HEK293 (cell line): ENCODE results near the gene ARHGEF40.
A peak's percentile ranks its signal among the peaks of the same experiment; 100 is the strongest.

Source experiments
- CTCF ChIA-PET: fragments of 350-600 bp; formaldehyde crosslinking; extraction: SDS; loops from one replicate; lab custom pipeline; 2021; ENCODE audit warnings: antibody characterized with exemption; lab: Yijun Ruan, JAX
- POLR2A ChIA-PET: fragments of 300-600 bp; formaldehyde crosslinking; extraction: SDS; loops from one replicate; lab custom pipeline; 2020; ENCODE audit warnings: antibody characterized with exemption, inconsistent platforms; lab: Yijun Ruan, JAX
- H3K27ac ChIP-seq: fragments of 200-500 bp; sonication (Bioruptor generic); 2 replicates; pipeline ENCODE4 v1.5.1; 2014; ENCODE audit warnings: low read depth, low read length, control low read depth, inconsistent platforms; ENCODE audit errors: extremely low read depth
- H3K36me3 ChIP-seq, 2 experiments: fragments of 200-500 bp in 1 of 2; sonication (Bioruptor generic) in 1 of 2; 1 replicate in 1 of 2; 2 replicates in 1 of 2; pipeline ENCODE4 v1.5.1; 2014 to 2017; ENCODE audit warnings: inconsistent platforms in 2 of 2, low read length in 2 of 2; ENCODE audit not compliant: control insufficient read depth in 2 of 2, insufficient read depth in 1 of 2
- H3K4me1 ChIP-seq: fragments of 200-500 bp; sonication (Bioruptor generic); 2 replicates; pipeline ENCODE4 v1.5.1; 2014; ENCODE audit warnings: mild to moderate bottlenecking, low read length, inconsistent platforms; ENCODE audit not compliant: control insufficient read depth, insufficient read depth
- H3K4me3 ChIP-seq: 2 replicates; pipeline ENCODE4 v1.5.1; 2011; ENCODE audit warnings: low read depth, mild to moderate bottlenecking, control low read depth, low read length, moderate library complexity
- H3K9me3 ChIP-seq: fragments of 200-500 bp; sonication (Bioruptor generic); 2 replicates; pipeline ENCODE4 v1.5.1; 2014; ENCODE audit warnings: low read depth, low read length, inconsistent platforms; ENCODE audit not compliant: control insufficient read depth, insufficient read depth
- BCL6B ChIP-seq: fragments of 450-650 bp; formaldehyde crosslinking; IDR thresholded peaks from 2 replicates; pipeline ENCODE4 v1.5.1; 2017; ENCODE audit warnings: missing biosample characterization, missing genetic modification characterization
- EGR2 ChIP-seq: fragments of 450-650 bp; formaldehyde crosslinking; IDR thresholded peaks from 2 replicates; pipeline ENCODE4 v1.5.1; 2016; ENCODE audit warnings: low read depth, missing biosample characterization, missing genetic modification characterization
- INSM2 ChIP-seq: fragments of 450-650 bp; formaldehyde crosslinking; IDR thresholded peaks from 2 replicates; pipeline ENCODE4 v1.5.1; 2016; ENCODE audit warnings: missing biosample characterization, missing genetic modification characterization
- KLF1 ChIP-seq: fragments of 450-650 bp; formaldehyde crosslinking; IDR thresholded peaks from 2 replicates; pipeline ENCODE4 v1.5.1; 2016; ENCODE audit warnings: missing biosample characterization, missing genetic modification characterization
- KLF16 ChIP-seq: fragments of 450-650 bp; formaldehyde crosslinking; IDR thresholded peaks from 2 replicates; pipeline ENCODE4 v1.5.1; 2017; ENCODE audit warnings: missing biosample characterization, missing genetic modification characterization
- OVOL3 ChIP-seq: fragments of 450-650 bp; formaldehyde crosslinking; IDR thresholded peaks from 2 replicates; pipeline ENCODE4 v1.5.1; 2016; ENCODE audit warnings: missing biosample characterization, missing genetic modification characterization
- REPIN1 ChIP-seq: fragments of 450-650 bp; formaldehyde crosslinking; IDR thresholded peaks from 2 replicates; pipeline ENCODE4 v1.5.1; 2017; ENCODE audit warnings: missing biosample characterization, missing genetic modification characterization, low read depth
- SP3 ChIP-seq: fragments of 450-650 bp; formaldehyde crosslinking; IDR thresholded peaks from 2 replicates; pipeline ENCODE4 v1.5.1; 2016; ENCODE audit warnings: missing biosample characterization, missing genetic modification characterization
- TCF7L2 ChIP-seq: IDR thresholded peaks from 2 replicates; pipeline ENCODE4 v1.6.1; 2011; ENCODE audit warnings: low read depth, mild to moderate bottlenecking, inconsistent platforms, low read length, moderate library complexity, borderline replicate concordance
- ZBTB48 ChIP-seq: fragments of 450-650 bp; formaldehyde crosslinking; IDR thresholded peaks from 2 replicates; pipeline ENCODE4 v1.5.1; 2016; ENCODE audit warnings: missing biosample characterization, missing genetic modification characterization
- ZFHX2 ChIP-seq: fragments of 450-650 bp; formaldehyde crosslinking; conservative IDR thresholded peaks from 2 replicates; pipeline ENCODE4 v1.5.1; 2016; ENCODE audit warnings: missing biosample characterization, missing genetic modification characterization
- ZNF148 ChIP-seq: fragments of 450-650 bp; formaldehyde crosslinking; IDR thresholded peaks from 2 replicates; pipeline ENCODE4 v1.5.0; 2017; ENCODE audit warnings: missing biosample characterization, missing genetic modification characterization, borderline replicate concordance
- ZNF169 ChIP-seq: fragments of 450-650 bp; formaldehyde crosslinking; IDR thresholded peaks from 2 replicates; pipeline ENCODE4 v1.5.1; 2016; ENCODE audit warnings: missing biosample characterization, missing genetic modification characterization
- ZNF221 ChIP-seq: fragments of 450-650 bp; formaldehyde crosslinking; IDR thresholded peaks from 2 replicates; pipeline ENCODE4 v1.5.1; 2017; ENCODE audit warnings: missing biosample characterization, missing genetic modification characterization, borderline replicate concordance
- ZNF335 ChIP-seq: fragments of 450-650 bp; formaldehyde crosslinking; conservative IDR thresholded peaks from 2 replicates; pipeline ENCODE4 v1.5.1; 2016; ENCODE audit warnings: missing biosample characterization, missing genetic modification characterization
- ZNF530 ChIP-seq: fragments of 450-650 bp; formaldehyde crosslinking; IDR thresholded peaks from 2 replicates; pipeline ENCODE4 v1.5.1; 2016; ENCODE audit warnings: low read depth, missing biosample characterization, missing genetic modification characterization
- ZNF544 ChIP-seq: fragments of 450-650 bp; formaldehyde crosslinking; IDR thresholded peaks from 2 replicates; pipeline ENCODE4 v1.5.0; 2017; ENCODE audit warnings: missing biosample characterization, missing genetic modification characterization
- ZNF548 ChIP-seq: fragments of 450-650 bp; formaldehyde crosslinking; IDR thresholded peaks from 2 replicates; pipeline ENCODE4 v1.5.1; 2016; ENCODE audit warnings: missing biosample characterization, missing genetic modification characterization
- ZNF560 ChIP-seq: fragments of 450-650 bp; formaldehyde crosslinking; IDR thresholded peaks from 2 replicates; pipeline ENCODE4 v1.5.1; 2017; ENCODE audit warnings: missing biosample characterization, missing genetic modification characterization, borderline replicate concordance
- ZNF600 ChIP-seq: fragments of 450-650 bp; formaldehyde crosslinking; IDR thresholded peaks from 2 replicates; pipeline ENCODE4 v1.5.1; 2016; ENCODE audit warnings: missing biosample characterization, missing genetic modification characterization
- ZNF660 ChIP-seq: fragments of 450-650 bp; IDR thresholded peaks from 2 replicates; pipeline ENCODE4 v1.5.1; 2018; ENCODE audit warnings: missing biosample characterization, mild to moderate bottlenecking, missing genetic modification characterization
- ZNF677 ChIP-seq: fragments of 450-650 bp; IDR thresholded peaks from 2 replicates; pipeline ENCODE4 v1.5.0; 2018; ENCODE audit warnings: missing biosample characterization, mild to moderate bottlenecking, missing genetic modification characterization, moderate library complexity
- ZNF776 ChIP-seq: fragments of 450-650 bp; formaldehyde crosslinking; IDR thresholded peaks from 2 replicates; pipeline ENCODE4 v1.5.0; 2017; ENCODE audit warnings: missing biosample characterization, missing genetic modification characterization, borderline replicate concordance
- ZSCAN18 ChIP-seq: fragments of 450-650 bp; formaldehyde crosslinking; IDR thresholded peaks from 2 replicates; pipeline ENCODE4 v1.5.1; 2016; ENCODE audit warnings: missing biosample characterization, missing genetic modification characterization
- ZSCAN5A ChIP-seq: fragments of 450-650 bp; formaldehyde crosslinking; IDR thresholded peaks from 2 replicates; pipeline ENCODE4 v1.5.1; 2016; ENCODE audit warnings: missing biosample characterization, missing genetic modification characterization
- ZXDB ChIP-seq: fragments of 450-650 bp; formaldehyde crosslinking; IDR thresholded peaks from 2 replicates; pipeline ENCODE4 v1.5.1; 2016; ENCODE audit warnings: missing biosample characterization, missing genetic modification characterization

ARHGEF40 gene

GRCh38 chr14:21023817-21024584 is 46.1 kb upstream of the ARHGEF40 start (continued):
- TF ChIP-seq ZNF600 (tag by site-specific recombination) (no peak), ZNF544 (no peak)

GRCh38 chr14:21024585-21025370 is 45.3 kb upstream of the ARHGEF40 start, which contains the start of gene NDRG2:
TSS of gene NDRG2 (minus strand) at chr14:21025061. CDS start at chr14:21023315, 1,746 bp downstream.
- Histone ChIP-seq H3K4me3 (peak within 1 kb of the TSS; percentile 69), H3K9me3 (no peaks in the 10 kb centered on the region), H3K36me3 (peaks cover 0 to 22% of the 10 kb centered on the region in 2 experiments; a peak in 2 of 3 replicates), H3K27ac (peak within 1 kb of the TSS; percentile 74; the same call in 1 of the 2 replicates), H3K4me1 (peaks cover 10% of the 10 kb centered on the region; the same call in 1 of the 2 replicates)
- ChIA-PET POLR2A (interaction anchor here (0.7 to 1.0 kb wide), 2 partner anchors 10 to 47 kb away, joined by 3 to 5 read pairs; no protein-coding TSS in a partner anchor), CTCF (interaction anchor here (1.7 kb wide), 1 partner anchor 13 kb away, joined by 4 read pairs; no protein-coding TSS in a partner anchor)
- TF ChIP-seq ZNF677 (tag by site-specific recombination), result no peak
- TF ChIP-seq ZBTB48, result peak; percentile 74
- TF ChIP-seq ZNF548 (tag by site-specific recombination), result no peak
- no peak for TF ChIP-seq ZNF148 (tag by site-specific recombination)
- TF ChIP-seq REPIN1 (tag by site-specific recombination), result no peak
- no peak for TF ChIP-seq ZNF560 (tag by site-specific recombination)
- TF ChIP-seq ZXDB (tag by site-specific recombination), result peak; percentile 69; the same call in 1 of the 2 replicates
- peak; percentile 69; the same call in 1 of the 2 replicates for TF ChIP-seq ZSCAN5A (tag by site-specific recombination)
- TF ChIP-seq KLF16 (tag by site-specific recombination), result peak; percentile 64; the same call in 1 of the 2 replicates
- TF ChIP-seq SP3 (tag by site-specific recombination), result peak; percentile 64
- TF ChIP-seq KLF1 (tag by site-specific recombination), result peak; percentile 51; the same call in 1 of the 2 replicates
- no peak for TF ChIP-seq ZSCAN18 (tag by site-specific recombination)
- TF ChIP-seq OVOL3 (tag by site-specific recombination), result no peak
- no peak for TF ChIP-seq ZNF776 (tag by site-specific recombination)
- TF ChIP-seq ZNF169 (tag by site-specific recombination), result no peak
- TF ChIP-seq TCF7L2, result peak; percentile 89
- no peak for TF ChIP-seq ZNF530 (tag by site-specific recombination)
- peak; percentile 48; the same call in 1 of the 2 replicates for TF ChIP-seq ZFHX2 (tag by site-specific recombination)
- peak; percentile 22; the same call in 1 of the 2 replicates for TF ChIP-seq INSM2 (tag by site-specific recombination)
- 0 out of 2 replicates have a peak, but pooled peaks have one; percentile 29 for TF ChIP-seq ZNF335 (tag by site-specific recombination)
- TF ChIP-seq BCL6B (tag by site-specific recombination), result no peak
- TF ChIP-seq ZNF221 (tag by site-specific recombination), result no peak
- TF ChIP-seq ZNF660 (tag by site-specific recombination), result no peak
- no peak for TF ChIP-seq EGR2 (tag by site-specific recombination)
